ENCODE data around the gene SLC10A7. TPM values are rescaled to one million over a fixed set of nuclear protein-coding genes. Genes with fewer than 3 reads are reported as not detected.

Gene SLC10A7
- total and polyA plus RNA-seq, 2 experiments from 2014 or later = 8.3 to 21.2 TPM

DNA sequence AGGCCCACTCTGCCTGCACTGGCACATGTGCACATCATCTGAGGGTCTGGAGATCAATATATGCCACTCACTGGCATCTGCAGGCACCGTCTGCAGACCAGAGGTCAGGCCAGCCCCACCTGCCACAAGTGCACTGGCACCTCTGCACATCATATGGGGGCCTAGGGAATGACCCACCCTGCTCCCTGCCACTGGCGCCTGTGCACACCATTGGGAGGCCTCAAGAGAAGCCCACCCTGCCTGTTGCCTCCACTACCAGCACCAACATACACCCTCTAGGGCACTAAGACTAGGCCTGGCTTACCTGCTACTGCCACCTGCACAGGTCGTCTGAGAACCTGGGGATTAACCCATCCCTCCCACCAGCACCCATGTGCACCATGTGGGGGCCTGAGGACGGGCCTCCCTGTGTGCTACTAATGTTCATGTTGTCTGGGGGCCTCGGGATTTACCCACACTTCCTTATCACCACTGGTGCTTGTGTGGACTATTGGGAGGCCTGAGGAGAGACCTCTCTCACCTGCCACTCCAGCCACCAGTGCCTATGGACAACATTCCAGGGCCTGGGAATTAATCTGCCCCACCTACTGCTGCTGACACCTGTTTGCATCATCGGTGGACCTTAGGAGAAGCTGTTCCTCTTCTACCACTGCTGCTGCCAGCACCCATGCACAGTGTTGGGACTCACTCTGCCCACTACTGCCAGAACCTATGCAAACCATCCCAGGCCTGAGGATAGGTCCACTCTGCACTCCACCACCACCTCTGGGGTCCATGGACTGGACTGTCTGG lies 193.7 kb downstream of the SLC10A7 start:
- Histone ChIP-seq H3K4me2 (no peak overlapping the region), H3K4me3 (no peak overlapping the region), H4K20me1 (ENCODE audit: insufficient read depth, poor library complexity, severe bottlenecking) (no peaks in the 10 kb centered on the region), H3K79me2 (no peaks in the 10 kb centered on the region), H3K9me2 (replicated peaks; ENCODE audit: insufficient read depth) (no peaks in the 10 kb centered on the region), H3K4me1 (ENCODE audit: insufficient read depth) (no peaks in the 10 kb centered on the region), H2AFZ (no peak overlapping the region), H3K27me3 (no peaks in the 10 kb centered on the region), H3K27ac (no peak overlapping the region), H3K36me3 (replicated peaks; ENCODE audit: insufficient read depth, low read depth) (no peaks in the 10 kb centered on the region), H3K9me3 (ENCODE audit: low read depth) (no peaks in the 10 kb centered on the region)
- TF ChIP-seq EZH2phosphoT487 (IDR thresholded peaks at IDR 0.05; ENCODE audit: low read depth, severe bottlenecking, unreplicated experiment) (no peak), EZH2 (IDR thresholded peaks at IDR 0.05; ENCODE audit: borderline replicate concordance) (no peak)
- 90% methylated on average over 6 of the region's 6 CpGs for WGBS (ENCODE audit: low lambda C conversion rate, missing lambda C conversion rate)
- DNase-seq (ENCODE audit: low spot score) = no peak

DNA sequence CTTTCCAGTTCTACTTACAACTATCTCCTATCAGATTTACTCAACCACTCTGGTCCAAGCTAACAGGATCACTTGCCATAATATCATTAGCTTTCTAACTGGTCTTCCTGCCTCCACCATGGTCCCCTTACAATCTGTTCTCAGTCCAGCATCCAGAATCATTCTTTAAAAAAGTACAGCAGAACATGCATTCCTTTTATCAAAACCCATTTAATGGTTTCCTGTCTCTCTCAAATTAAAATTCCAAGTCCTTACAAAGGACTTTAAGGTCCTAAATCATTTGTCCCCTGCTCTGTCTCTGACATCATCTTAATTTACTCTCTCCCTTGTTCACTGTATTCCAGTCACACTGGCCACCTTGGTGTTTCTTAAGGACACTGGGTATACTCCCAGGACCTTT lies 202.8 kb downstream of the SLC10A7 start:
- TF ChIP-seq, protein P1, sequence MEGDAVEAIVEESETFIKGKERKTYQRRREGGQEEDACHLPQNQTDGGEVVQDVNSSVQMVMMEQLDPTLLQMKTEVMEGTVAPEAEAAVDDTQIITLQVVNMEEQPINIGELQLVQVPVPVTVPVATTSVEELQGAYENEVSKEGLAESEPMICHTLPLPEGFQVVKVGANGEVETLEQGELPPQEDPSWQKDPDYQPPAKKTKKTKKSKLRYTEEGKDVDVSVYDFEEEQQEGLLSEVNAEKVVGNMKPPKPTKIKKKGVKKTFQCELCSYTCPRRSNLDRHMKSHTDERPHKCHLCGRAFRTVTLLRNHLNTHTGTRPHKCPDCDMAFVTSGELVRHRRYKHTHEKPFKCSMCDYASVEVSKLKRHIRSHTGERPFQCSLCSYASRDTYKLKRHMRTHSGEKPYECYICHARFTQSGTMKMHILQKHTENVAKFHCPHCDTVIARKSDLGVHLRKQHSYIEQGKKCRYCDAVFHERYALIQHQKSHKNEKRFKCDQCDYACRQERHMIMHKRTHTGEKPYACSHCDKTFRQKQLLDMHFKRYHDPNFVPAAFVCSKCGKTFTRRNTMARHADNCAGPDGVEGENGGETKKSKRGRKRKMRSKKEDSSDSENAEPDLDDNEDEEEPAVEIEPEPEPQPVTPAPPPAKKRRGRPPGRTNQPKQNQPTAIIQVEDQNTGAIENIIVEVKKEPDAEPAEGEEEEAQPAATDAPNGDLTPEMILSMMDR (IDR thresholded peaks at IDR 0.05; ENCODE audit: poor library complexity) = no peak
- TF ChIP-seq EZH2phosphoT487 (IDR thresholded peaks at IDR 0.05; ENCODE audit: low read depth, severe bottlenecking, unreplicated experiment) (no peak), EZH2 (IDR thresholded peaks at IDR 0.05; ENCODE audit: borderline replicate concordance) (no peak)
- H3K4me3 ChIP-seq = no peak overlapping the region

DNA sequence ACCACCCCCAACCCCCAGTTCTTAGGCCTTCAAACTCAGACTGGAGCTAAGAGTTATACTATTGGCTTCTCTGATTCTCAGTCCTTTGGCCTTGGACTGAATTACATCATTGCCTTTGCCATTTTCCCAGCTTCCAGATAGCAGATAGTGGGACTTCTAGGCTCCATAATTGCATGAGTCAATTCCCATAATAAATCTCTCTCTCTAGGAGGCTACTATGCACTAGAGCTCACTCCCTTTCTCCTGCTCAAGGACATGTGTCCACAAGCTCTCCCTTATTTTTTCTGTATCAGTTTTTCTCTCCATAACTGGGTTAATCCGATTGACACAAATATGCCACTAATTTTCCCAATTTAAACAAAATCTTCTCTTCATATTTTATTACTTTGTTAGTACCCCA lies 204.0 kb downstream of the SLC10A7 start:
- WGBS (ENCODE audit: low lambda C conversion rate, missing lambda C conversion rate) = 100% methylated on average over 1 of the region's 1 CpG
- H3K36me3 ChIP-seq (replicated peaks; ENCODE audit: insufficient read depth, low read depth) = no peaks in the 10 kb centered on the region
- H3K9me2 ChIP-seq (replicated peaks; ENCODE audit: insufficient read depth) = no peaks in the 10 kb centered on the region
- no peaks in the 10 kb centered on the region for H3K9me3 ChIP-seq (ENCODE audit: low read depth)
- H3K79me2 ChIP-seq = no peaks in the 10 kb centered on the region
- no peak for TF ChIP-seq EZH2 (IDR thresholded peaks at IDR 0.05; ENCODE audit: borderline replicate concordance)
- TF ChIP-seq, protein P1 (IDR thresholded peaks at IDR 0.05; ENCODE audit: poor library complexity) = no peak
- TF ChIP-seq EZH2phosphoT487 (IDR thresholded peaks at IDR 0.05; ENCODE audit: low read depth, severe bottlenecking, unreplicated experiment) = no peak
- H3K27me3 ChIP-seq = no peaks in the 10 kb centered on the region
- no peaks in the 10 kb centered on the region for H4K20me1 ChIP-seq (ENCODE audit: insufficient read depth, poor library complexity, severe bottlenecking)
- H3K4me3 ChIP-seq = no peak overlapping the region
- no peak overlapping the region for H3K4me2 ChIP-seq
- no peak for DNase-seq (ENCODE audit: low spot score)
- no peaks in the 10 kb centered on the region for H3K4me1 ChIP-seq (ENCODE audit: insufficient read depth)
- H3K27ac ChIP-seq = no peak overlapping the region
- H2AFZ ChIP-seq = no peak overlapping the region

More for the DNA sequence above, 202.8 kb downstream of the SLC10A7 start:
- no peak overlapping the region for H3K4me2 ChIP-seq
- H2AFZ ChIP-seq = no peak overlapping the region
- no peaks in the 10 kb centered on the region for H3K27me3 ChIP-seq
- no peaks in the 10 kb centered on the region for H3K9me2 ChIP-seq (replicated peaks; ENCODE audit: insufficient read depth)
- no peaks in the 10 kb centered on the region for H3K79me2 ChIP-seq
- no peak overlapping the region for H3K27ac ChIP-seq
- H3K9me3 ChIP-seq (ENCODE audit: low read depth) = no peaks in the 10 kb centered on the region
- H3K4me1 ChIP-seq (ENCODE audit: insufficient read depth) = no peaks in the 10 kb centered on the region
- H4K20me1 ChIP-seq (ENCODE audit: insufficient read depth, poor library complexity, severe bottlenecking) = no peaks in the 10 kb centered on the region
- no peak for DNase-seq (ENCODE audit: low spot score)
- no peaks in the 10 kb centered on the region for H3K36me3 ChIP-seq (replicated peaks; ENCODE audit: insufficient read depth, low read depth)

DNA sequence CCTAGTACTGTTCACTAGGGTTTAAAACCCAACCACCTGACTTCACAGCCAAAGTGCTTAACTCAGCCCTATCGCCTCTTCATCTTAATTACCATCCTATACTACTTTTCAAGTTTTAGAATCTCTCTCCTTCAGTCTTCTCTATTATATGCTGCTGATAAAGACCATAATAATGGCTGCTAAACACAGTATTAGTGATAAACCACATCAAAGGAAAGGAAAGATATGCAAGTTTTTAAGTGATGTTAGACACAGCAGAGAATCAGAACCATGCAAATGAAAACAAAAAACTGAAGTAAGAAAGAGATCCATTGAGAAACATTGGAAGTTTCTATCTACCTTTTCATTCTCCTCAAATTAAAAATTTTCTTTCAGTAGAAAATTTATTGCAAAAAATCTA lies 206.6 kb downstream of the SLC10A7 start:
- Histone ChIP-seq H3K79me2 (no peaks in the 10 kb centered on the region), H3K27me3 (no peaks in the 10 kb centered on the region), H3K9me3 (ENCODE audit: low read depth) (no peaks in the 10 kb centered on the region), H3K4me2 (no peak overlapping the region), H2AFZ (no peak overlapping the region), H3K4me3 (no peak overlapping the region), H3K9me2 (replicated peaks; ENCODE audit: insufficient read depth) (no peaks in the 10 kb centered on the region), H4K20me1 (ENCODE audit: insufficient read depth, poor library complexity, severe bottlenecking) (no peaks in the 10 kb centered on the region), H3K36me3 (replicated peaks; ENCODE audit: insufficient read depth, low read depth) (no peaks in the 10 kb centered on the region), H3K4me1 (ENCODE audit: insufficient read depth) (no peaks in the 10 kb centered on the region), H3K27ac (no peak overlapping the region)
- 94% methylated on average over 1 of the region's 1 CpG for WGBS (ENCODE audit: low lambda C conversion rate, missing lambda C conversion rate)
- no peak for DNase-seq (ENCODE audit: low spot score)
- TF ChIP-seq EZH2phosphoT487 (IDR thresholded peaks at IDR 0.05; ENCODE audit: low read depth, severe bottlenecking, unreplicated experiment) (no peak), EZH2 (IDR thresholded peaks at IDR 0.05; ENCODE audit: borderline replicate concordance) (no peak)
- TF ChIP-seq, protein P1 (IDR thresholded peaks at IDR 0.05; ENCODE audit: poor library complexity) = no peak
